ENCODE data around the gene ZNF423. TPM values are rescaled to one million over a fixed set of nuclear protein-coding genes. Genes with fewer than 3 reads are reported as not detected.

The ZNF423 gene
- total RNA-seq, 1 experiment from 2014 or later = 43.6 TPM

DNA sequence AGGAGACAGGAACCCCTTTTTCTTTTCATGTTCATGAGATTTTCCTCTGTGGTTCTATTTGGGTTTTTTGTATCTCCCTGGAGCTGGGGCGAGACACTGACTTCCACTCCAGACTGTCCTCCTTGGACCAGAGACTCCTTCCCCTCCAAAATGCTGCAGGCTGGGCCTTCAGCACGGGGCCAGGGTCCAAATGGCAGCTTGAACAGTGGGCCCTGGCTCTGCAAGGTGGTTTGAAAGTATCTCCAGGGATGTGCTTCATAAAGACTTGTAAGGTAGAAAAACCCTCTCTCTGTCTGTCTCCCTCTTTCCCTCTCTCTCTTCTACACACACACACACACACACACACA, 236.1 kb downstream of the ZNF423 start:
- Histone ChIP-seq H3K4me3 (ENCODE audit: insufficient read depth, low read depth, low read length) (no peak overlapping the region), H3K36me3 (replicated peaks; ENCODE audit: control insufficient read depth, insufficient read depth, low read length) (no peaks in the 10 kb centered on the region), H3K27me3 (ENCODE audit: control insufficient read depth, insufficient read depth, low read length) (no peaks in the 10 kb centered on the region)
- no peak for DNase-seq

- no peak for DNase-seq
- H3K4me3 ChIP-seq (ENCODE audit: insufficient read depth, low read depth, low read length) = no peak overlapping the region
- H3K27me3 ChIP-seq (ENCODE audit: control insufficient read depth, insufficient read depth, low read length) = no peaks in the 10 kb centered on the region
- H3K36me3 ChIP-seq (replicated peaks; ENCODE audit: control insufficient read depth, insufficient read depth, low read length) = no peaks in the 10 kb centered on the region
Measured at GRCh38 chr16:49618955-49619354, 237.0 kb downstream of the ZNF423 start.

DNA sequence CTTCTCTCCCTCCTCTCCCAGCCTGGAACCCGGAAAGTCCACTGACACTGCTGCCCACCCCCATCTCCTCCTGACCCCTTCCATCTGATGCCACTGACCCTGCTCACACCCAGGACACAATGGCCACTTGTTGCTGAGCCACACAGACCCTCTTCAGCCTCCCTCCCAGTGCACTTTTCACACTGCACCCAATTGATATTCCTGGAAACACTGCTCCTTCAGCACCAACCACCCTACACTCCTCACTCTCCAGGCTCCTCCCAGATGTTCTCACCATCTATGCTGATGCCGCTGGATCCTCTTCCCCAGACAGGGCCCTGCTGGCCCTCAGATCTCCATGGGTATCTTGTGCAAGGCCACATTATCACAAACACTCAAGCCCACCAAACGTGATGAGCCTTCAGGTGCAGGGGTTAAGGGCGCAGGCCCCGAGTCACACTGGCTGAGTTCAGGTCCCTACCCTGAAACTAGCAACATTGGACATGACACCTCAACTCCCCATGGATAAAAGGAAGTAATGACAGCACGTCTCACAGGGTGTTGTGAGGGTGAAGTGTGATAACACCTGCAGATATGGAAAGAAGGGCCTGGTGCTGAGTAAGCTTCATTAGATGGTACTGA, 238.1 kb downstream of the ZNF423 start:
- Histone ChIP-seq H3K27me3 (ENCODE audit: control insufficient read depth, insufficient read depth, low read length) (no peaks in the 10 kb centered on the region), H3K36me3 (replicated peaks; ENCODE audit: control insufficient read depth, insufficient read depth, low read length) (no peaks in the 10 kb centered on the region), H3K4me3 (ENCODE audit: insufficient read depth, low read depth, low read length) (no peak overlapping the region)
- no peak for DNase-seq

DNA sequence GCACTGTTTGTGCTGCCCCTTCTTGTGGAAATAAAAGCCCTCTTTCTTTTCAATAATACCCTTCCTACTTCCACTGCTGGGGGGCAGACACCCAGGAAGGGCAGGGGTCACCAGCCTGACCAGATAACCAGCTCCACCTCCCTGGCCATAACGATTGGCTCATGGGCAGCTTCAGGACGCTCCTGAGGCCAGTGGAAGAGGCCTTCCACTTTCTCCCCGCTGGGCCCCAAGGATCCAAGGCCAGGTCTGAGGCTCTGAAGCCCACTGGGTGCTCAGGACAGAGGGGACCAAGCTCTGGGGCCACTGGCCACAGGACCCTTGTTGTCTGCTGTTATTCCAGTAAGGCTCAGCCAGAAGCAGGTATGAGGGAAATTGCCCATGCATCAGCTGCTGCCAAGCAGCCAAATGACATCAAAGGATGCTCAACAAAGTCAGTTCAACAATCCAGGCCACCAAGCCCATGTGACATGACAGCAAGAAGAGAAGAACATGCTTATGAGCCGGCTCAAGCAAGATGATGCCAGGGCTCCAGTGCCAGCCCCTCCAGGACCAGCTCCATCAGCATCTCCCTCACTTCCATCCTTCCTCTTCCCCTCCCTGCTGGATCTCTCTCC, 238.8 kb downstream of the ZNF423 start:
- Histone ChIP-seq H3K36me3 (replicated peaks; ENCODE audit: control insufficient read depth, insufficient read depth, low read length) (no peaks in the 10 kb centered on the region), H3K4me3 (ENCODE audit: insufficient read depth, low read depth, low read length) (no peak overlapping the region), H3K27me3 (ENCODE audit: control insufficient read depth, insufficient read depth, low read length) (no peaks in the 10 kb centered on the region)
- DNase-seq = no peak

DNA sequence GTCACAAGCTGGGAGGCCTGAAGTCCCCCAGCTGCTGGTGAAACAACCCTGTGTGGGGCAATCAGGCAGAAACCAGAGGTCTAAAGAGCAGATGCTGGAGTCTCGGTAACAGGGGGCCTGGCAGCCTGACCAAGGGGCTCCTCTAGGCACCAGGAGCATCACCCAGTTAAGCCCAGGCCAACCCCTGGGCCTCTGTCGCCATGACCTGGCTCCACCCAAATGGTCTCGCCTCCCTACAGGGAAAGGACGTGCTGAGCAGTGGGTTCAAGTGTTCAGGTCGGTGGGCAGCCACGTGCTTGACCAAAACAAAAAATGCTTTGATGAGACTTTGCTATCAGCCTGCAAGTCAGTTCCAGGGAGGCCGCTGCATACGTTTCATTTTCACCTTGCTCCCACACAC, 240.3 kb downstream of the ZNF423 start:
- Histone ChIP-seq H3K36me3 (replicated peaks; ENCODE audit: control insufficient read depth, insufficient read depth, low read length) (no peaks in the 10 kb centered on the region), H3K27me3 (ENCODE audit: control insufficient read depth, insufficient read depth, low read length) (no peaks in the 10 kb centered on the region), H3K4me3 (ENCODE audit: insufficient read depth, low read depth, low read length) (no peak overlapping the region)
- no peak for DNase-seq

GRCh38 chr16:49610983-49611382, 244.9 kb downstream of the ZNF423 start:
- no peaks in the 10 kb centered on the region for H3K36me3 ChIP-seq (replicated peaks; ENCODE audit: control insufficient read depth, insufficient read depth, low read length)
- no peak overlapping the region for H3K4me3 ChIP-seq (ENCODE audit: insufficient read depth, low read depth, low read length)
- no peaks in the 10 kb centered on the region for H3K27me3 ChIP-seq (ENCODE audit: control insufficient read depth, insufficient read depth, low read length)
- no peak for DNase-seq

GRCh38 chr16:49608779-49609178, 247.1 kb downstream of the ZNF423 start:
- no peaks in the 10 kb centered on the region for H3K27me3 ChIP-seq (ENCODE audit: control insufficient read depth, insufficient read depth, low read length)
- H3K4me3 ChIP-seq (ENCODE audit: insufficient read depth, low read depth, low read length) = no peak overlapping the region
- no peak for DNase-seq
- H3K36me3 ChIP-seq (replicated peaks; ENCODE audit: control insufficient read depth, insufficient read depth, low read length) = no peaks in the 10 kb centered on the region

DNA sequence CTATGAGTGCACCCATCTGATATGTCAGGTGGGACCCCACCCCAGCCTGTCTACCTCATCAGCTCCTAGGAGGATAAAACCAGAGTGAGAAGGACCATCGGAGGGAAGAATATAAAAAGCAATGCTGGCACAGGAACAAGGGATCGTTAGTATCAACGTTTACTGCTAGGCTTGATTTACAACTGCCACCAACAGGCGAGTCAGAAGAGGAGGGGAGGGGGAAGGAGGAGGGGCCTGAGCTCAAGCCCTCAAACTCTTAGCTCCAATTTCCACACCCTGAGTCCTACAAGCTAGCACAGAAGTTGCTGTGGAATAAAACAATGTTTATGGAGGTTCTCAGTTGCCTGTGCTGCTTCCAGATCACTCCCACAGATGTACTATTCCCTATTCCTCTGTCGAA, 247.8 kb downstream of the ZNF423 start:
- no peak for DNase-seq
- no peaks in the 10 kb centered on the region for H3K36me3 ChIP-seq (replicated peaks; ENCODE audit: control insufficient read depth, insufficient read depth, low read length)
- no peak overlapping the region for H3K4me3 ChIP-seq (ENCODE audit: insufficient read depth, low read depth, low read length)
- no peaks in the 10 kb centered on the region for H3K27me3 ChIP-seq (ENCODE audit: control insufficient read depth, insufficient read depth, low read length)

- DNase-seq = no peak
Measured at GRCh38 chr16:49605536-49606254, 250.2 kb downstream of the ZNF423 start.

GRCh38 chr16:49604602-49605001, 251.3 kb downstream of the ZNF423 start:
- Histone ChIP-seq H3K4me3 (ENCODE audit: insufficient read depth, low read depth, low read length) (no peak overlapping the region), H3K27me3 (ENCODE audit: control insufficient read depth, insufficient read depth, low read length) (no peaks in the 10 kb centered on the region), H3K36me3 (replicated peaks; ENCODE audit: control insufficient read depth, insufficient read depth, low read length) (no peaks in the 10 kb centered on the region)
- no peak for DNase-seq

More at GRCh38 chr16:49605536-49606254, 250.2 kb downstream of the ZNF423 start:
- no peak overlapping the region for H3K4me3 ChIP-seq (ENCODE audit: insufficient read depth, low read depth, low read length)
- no peaks in the 10 kb centered on the region for H3K27me3 ChIP-seq (ENCODE audit: control insufficient read depth, insufficient read depth, low read length)
- H3K36me3 ChIP-seq (replicated peaks; ENCODE audit: control insufficient read depth, insufficient read depth, low read length) = no peaks in the 10 kb centered on the region

DNA sequence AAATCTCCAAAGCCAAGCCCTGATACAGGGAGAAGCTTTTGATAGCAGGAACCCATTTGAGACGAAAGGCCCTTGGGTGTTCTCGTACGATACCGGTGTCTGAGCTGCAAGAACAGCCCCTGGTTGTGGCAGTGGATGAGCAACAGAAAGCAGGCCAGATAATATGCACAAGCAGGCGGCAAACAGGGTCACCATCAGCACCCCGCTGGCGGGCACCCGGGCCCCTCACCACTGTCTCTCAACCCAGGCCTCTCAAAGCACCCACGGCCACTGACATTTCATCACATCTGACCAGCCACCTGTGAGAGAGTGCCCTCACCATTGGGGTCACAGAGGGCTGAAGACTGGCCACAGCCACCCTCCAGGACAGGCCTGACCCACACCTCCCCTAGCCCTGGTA, 252.0 kb downstream of the ZNF423 start:
- Histone ChIP-seq H3K27me3 (ENCODE audit: control insufficient read depth, insufficient read depth, low read length) (no peaks in the 10 kb centered on the region), H3K4me3 (ENCODE audit: insufficient read depth, low read depth, low read length) (no peak overlapping the region), H3K36me3 (replicated peaks; ENCODE audit: control insufficient read depth, insufficient read depth, low read length) (no peaks in the 10 kb centered on the region)
- no peak for DNase-seq

GRCh38 chr16:49602976-49603310, 253.0 kb downstream of the ZNF423 start:
- no peak overlapping the region for H3K4me3 ChIP-seq (ENCODE audit: insufficient read depth, low read depth, low read length)
- no peaks in the 10 kb centered on the region for H3K27me3 ChIP-seq (ENCODE audit: control insufficient read depth, insufficient read depth, low read length)
- no peak for DNase-seq
- H3K36me3 ChIP-seq (replicated peaks; ENCODE audit: control insufficient read depth, insufficient read depth, low read length) = no peaks in the 10 kb centered on the region

DNA sequence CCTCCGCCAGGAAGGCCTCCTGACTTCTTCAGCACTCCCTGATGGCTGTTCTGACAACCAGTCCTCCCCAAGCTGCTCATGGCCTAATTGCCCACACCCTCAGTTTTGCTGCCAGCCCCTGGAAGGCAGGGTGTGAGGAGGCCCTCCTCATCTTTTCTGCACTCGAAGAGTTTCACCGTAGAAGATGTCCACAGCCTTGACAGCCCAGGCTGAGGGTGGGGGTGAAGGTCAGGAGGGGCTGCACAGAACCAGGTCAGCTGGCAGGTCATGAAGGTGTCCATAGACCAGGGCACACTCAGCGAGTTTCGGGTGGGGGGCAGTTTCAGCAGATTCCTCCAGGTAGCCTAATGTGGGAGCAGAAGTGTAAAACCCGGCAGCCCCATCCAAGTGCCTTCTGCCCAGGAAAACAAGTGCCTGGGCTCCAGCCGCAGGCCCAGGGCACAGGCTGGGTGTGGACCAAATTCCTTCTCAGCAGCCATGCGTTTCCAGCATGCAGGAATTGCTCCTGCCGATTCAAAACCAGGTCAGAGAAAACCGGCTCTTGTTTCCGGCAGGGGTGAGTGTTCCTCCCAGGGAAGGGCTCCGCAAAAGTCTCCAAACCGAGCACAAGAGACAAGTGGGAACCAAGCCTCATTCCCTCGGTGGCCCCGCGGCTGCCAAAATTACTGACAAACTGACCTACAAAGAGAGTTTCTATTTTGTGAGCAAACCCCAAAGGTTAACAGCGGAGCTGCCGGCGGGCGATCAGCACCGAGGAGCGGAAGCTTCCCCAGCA, 253.5 kb downstream of the ZNF423 start:
- Histone ChIP-seq H3K36me3 (replicated peaks; ENCODE audit: control insufficient read depth, insufficient read depth, low read length) (no peaks in the 10 kb centered on the region), H3K4me3 (ENCODE audit: insufficient read depth, low read depth, low read length) (no peak overlapping the region), H3K27me3 (ENCODE audit: control insufficient read depth, insufficient read depth, low read length) (no peaks in the 10 kb centered on the region)
- DNase-seq = no peak

DNA sequence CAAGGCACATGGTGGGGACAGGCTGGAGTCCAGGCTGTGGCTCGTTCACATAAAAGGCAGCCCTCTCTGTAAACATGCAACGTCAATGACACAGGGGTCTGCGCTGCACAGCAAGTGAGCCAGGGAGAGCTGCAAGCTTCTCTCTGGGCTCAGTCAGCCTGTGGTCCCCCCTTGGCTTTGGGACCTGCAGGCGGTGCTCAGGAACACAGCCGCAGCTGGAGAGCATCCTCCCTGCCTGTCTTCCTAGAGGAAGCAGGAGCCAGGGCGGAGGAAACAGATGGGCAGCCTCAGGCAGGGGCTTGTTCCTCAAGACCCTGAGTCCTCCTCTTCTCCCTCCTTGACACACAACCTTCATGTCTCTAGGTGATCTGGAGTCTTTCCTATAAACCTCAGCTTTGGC, 254.3 kb downstream of the ZNF423 start:
- H3K36me3 ChIP-seq (replicated peaks; ENCODE audit: control insufficient read depth, insufficient read depth, low read length) = no peaks in the 10 kb centered on the region
- no peak for DNase-seq
- no peaks in the 10 kb centered on the region for H3K27me3 ChIP-seq (ENCODE audit: control insufficient read depth, insufficient read depth, low read length)
- H3K4me3 ChIP-seq (ENCODE audit: insufficient read depth, low read depth, low read length) = no peak overlapping the region

GRCh38 chr16:49600976-49601375, 254.9 kb downstream of the ZNF423 start:
- Histone ChIP-seq H3K27me3 (ENCODE audit: control insufficient read depth, insufficient read depth, low read length) (no peaks in the 10 kb centered on the region), H3K4me3 (ENCODE audit: insufficient read depth, low read depth, low read length) (no peak overlapping the region), H3K36me3 (replicated peaks; ENCODE audit: control insufficient read depth, insufficient read depth, low read length) (no peaks in the 10 kb centered on the region)
- no peak for DNase-seq

All from H7 (cell line).